DMS114 treated with DMSO at 0.1 percent for 48 hours (cell line): ENCODE measurements around the gene IGF1R.

Experiments used
- DNase-seq: peaks from one replicate; lab custom pipeline; 2025; ENCODE audit not compliant: unreplicated experiment; lab: John Stamatoyannopoulos, UW

IGF1R gene

GRCh38 chr15:98671060-98672008 is 23.0 kb downstream of the IGF1R start:
- no peak for DNase-seq

DNA sequence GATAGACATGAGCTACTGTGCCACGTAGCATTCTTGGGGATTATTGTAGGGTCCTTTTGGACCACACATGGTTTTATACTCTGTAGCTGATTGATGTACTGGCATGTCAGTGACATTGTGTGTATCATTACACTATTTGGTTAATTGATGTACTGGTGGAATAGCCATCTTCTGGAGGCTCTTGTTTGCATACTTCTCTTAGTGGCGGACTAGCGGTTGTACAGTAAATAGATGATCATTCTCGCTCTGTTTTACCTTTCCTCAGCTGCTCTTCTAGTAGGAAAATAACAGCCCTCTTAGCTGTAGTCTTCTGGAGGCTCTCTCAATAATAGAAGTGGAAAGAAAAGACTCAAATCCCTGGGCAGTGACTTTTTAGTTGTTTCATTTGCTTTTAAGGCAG is 24.8 kb downstream of the IGF1R start:
- DNase-seq = no peak

- DNase-seq = no peak
Measured at GRCh38 chr15:98674336-98674735, 26.0 kb downstream of the IGF1R start.

DNA sequence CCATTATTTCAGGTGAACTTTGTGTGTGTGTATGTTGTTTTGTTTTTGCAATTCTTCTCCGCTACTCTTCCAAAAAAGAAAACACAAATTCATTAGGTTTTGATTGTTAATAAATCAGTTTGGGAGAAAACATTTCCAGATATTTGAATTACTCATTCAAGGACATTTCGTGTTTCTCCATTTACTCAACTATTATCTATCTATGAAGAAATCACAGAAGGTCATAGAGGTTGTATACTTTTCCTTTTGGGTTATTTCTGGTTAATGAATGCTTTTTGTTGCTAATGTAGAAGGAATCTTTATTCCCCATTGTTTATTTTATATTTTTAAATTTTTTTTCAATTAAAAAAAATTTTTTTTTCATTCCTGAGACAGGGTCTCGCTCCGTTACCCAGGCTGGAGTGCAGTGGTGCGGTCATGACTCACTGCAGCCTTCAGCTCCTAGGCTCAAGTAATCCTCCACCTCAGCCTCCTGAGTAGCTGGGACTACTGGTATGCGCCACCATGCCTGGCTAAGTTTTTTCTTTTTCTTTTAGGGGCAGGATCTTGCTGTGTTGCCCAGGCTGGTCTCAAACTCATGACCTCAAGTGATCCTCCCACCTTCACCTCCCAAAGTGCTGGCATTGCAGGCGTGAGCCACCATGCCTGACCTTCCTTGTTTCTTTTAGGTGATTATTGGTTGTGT is 28.4 kb downstream of the IGF1R start:
- DNase-seq = no peak

- DNase-seq = no peak
Measured at GRCh38 chr15:98677345-98678059, 29.2 kb downstream of the IGF1R start.

DNA sequence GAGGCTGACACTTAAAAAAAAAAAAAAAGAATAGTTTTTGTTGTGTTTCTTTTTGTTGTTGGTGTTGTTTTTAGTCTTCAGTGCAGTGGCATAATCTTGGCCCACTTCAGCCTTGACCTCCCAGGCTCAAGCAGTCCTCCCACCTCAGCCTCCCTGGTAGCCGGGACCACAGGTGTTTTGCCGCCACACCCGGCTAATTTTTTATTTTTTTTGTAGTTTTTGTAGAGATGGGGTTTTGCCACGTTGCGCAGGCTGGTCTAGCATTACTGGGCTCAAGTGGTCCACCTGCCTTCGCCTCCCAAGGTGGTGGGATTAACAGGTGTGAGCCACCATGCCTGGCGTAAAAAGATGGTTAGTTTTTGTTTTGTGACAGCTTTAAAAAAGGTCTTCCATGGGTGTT is 30.1 kb downstream of the IGF1R start:
- no peak for DNase-seq

- no peak for DNase-seq
Measured at GRCh38 chr15:98681061-98681460, 32.7 kb downstream of the IGF1R start.

- no peak for DNase-seq
Measured at GRCh38 chr15:98682992-98683701, 34.8 kb downstream of the IGF1R start.

GRCh38 chr15:98683831-98684230 is 35.5 kb downstream of the IGF1R start:
- no peak for DNase-seq

DNA sequence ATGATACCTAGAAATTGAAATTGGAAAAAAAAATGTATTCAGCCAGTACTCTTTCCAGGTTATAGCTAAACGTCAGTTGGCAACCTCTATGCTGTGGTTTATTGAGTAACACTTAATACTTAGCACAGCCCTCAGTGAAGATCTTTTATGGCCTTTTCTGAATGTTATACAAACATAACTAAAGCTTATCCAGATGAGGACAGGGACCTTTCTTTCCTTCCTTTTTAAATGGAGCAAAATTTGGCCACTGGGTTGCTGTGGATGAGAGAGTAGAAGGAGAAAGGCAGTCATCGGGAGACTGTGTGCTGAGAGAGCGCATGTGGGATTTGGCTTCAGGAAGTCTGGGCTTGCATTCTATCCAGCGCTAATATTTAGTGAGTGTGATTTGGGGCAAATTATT is 36.1 kb downstream of the IGF1R start:
- no peak for DNase-seq

DNA sequence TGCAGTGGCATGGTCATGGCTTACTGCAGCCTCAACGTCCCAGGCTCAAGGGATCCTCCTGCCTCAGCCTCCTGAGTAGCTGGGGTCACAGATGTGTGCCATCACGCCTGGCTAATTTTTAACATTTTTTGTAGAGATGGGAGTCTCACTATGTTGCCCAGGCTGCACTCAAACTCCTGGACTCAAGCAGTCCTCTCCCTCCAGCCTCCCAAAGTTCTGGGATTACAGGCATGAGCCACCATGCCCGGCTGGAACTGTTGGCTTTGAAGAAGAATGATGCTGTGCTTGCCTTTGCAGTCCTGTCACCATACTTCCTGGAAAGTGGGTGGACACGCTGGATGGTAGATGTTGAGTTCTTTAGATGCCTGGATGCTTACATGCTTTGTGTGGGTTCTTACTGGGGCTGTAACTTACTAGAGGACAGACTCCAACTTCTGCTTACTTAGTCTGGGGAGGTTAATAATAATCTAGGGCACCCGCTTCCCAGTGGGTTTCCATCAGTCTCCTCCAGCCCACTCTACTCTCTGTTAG is 36.7 kb downstream of the IGF1R start:
- DNase-seq = no peak

- no peak for DNase-seq
Measured at GRCh38 chr15:98686983-98687382, 38.6 kb downstream of the IGF1R start.

DNA sequence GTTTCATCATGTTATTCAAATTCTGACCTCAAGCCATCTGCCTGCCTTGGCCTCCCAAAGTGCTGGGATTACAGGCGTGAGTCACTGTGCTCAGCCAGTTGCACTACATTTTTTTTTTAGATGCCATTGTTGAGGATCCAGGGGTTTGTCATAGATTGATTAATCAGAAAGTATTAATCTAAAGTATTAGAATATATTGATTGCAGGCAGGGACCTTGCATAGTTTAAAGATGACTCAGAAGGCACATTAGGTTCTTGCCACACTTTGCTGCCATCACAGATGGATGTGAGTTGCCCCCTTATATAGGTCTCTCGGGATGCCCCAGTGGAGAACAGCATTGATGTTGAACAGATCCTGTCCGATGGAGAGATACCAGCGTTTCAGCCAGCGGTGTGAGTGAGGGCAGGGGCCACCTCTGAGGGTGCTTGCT is 41.1 kb downstream of the IGF1R start:
- DNase-seq = no peak

- DNase-seq = no peak
Measured at GRCh38 chr15:98690272-98690950, 42.1 kb downstream of the IGF1R start.

DNA sequence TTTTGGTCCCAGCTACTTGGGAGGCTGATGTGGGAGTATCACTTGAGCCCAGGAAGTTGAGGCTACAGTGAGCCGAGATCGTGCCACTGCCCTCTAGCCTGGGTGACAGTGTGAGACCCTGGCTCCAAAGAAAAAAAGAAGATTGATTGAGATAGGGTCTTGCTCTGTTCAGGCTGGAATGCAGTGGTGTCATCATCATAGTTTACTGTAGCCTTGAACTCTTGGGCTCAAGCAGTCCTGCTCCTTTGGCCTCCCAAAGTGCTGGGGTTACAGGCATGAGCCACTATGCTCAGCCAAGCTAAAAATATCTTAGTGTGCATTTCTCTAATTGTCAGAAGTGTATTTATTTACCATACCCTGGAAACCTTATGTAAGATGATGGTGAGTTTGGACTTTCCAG is 43.9 kb downstream of the IGF1R start:
- DNase-seq = no peak

GRCh38 chr15:98694161-98694560 is 45.8 kb downstream of the IGF1R start:
- DNase-seq = no peak

DNA sequence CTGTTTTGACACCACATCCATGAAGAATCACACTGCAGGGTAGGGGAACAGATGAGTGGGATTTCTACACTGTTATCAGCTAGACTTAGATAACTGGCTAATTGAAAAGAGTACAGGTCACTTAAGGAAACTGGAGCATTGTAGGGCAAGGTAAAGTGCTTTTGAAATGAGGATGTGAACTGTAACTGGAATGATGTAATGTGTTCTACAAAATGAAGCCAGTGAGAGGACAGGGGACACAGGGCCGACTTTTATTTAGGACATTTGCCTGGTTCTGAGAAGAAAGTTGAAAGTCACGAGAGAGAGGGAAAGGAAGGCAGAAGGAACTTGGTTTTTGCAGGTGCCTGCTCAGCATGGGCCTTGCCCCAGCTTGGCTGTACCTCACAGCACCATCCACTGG is 50.5 kb downstream of the IGF1R start:
- no peak for DNase-seq

DNA sequence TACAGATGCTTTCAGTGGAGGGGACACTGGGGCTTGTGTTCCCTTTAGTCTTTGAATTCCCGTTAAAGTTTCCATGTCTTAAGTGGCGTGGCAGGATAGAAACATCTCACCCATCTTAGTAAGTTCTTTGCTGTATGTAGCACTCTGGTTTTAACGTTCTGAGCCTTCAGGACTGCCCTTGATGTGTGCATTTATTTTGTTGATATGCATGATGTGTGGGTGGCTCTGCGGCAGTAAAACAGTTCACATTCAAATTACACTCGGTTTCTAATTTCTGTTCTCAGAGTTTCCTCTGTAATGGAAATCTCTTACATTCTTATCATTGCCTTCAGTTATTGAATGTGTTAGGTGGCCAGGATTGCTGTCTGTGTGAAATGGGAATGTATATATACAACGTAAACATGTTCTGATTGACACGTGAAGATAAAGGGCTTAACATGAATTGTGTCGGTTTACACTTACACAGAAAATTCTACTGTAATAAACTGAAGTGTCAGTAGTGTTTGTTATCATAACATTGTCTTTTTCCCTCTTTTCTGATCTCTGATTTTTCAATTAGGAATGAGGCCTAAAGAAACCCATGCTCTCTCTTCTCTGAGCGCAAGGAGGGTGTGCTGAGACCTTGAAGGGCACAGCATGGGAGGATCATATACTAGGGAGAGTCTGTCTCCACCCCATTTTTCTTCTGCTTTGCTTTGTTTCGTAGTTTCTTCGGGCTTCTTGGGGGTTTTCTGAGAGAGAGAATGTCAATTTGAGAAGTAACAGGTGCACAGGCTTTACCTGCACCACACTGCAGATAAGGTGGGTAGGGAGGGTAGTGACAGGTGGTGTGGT is 51.5 kb downstream of the IGF1R start:
- no peak for DNase-seq

DNA sequence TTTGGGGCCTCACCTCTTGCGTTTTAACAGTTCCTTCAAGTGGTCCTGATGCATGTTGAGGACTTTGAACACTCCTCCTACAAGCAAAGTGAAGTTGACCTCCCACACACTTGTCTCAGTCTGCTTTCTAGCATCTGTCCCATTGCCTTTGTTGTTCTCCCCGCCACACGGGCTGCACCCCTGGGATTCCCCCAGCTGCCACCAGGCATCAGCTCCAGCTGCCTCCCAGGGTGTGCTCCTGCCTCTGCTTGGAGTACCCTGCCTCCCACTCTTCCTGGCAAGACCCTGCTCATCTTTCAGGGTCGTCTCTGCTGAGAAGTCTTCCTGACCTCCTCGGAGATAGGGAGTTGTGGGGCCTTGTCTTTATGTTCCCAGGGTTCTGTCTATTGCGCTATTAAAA is 52.2 kb downstream of the IGF1R start:
- DNase-seq = no peak
